HG03432 (cell line): Measurements from ENCODE around the gene MAGEC3.
"Not testable (repeated sequence)": the region's sequence is repeated elsewhere in the genome, so short reads cannot be mapped to it uniquely, and the experiment has no call there.

Source experiments
- ATAC-seq: cut with Tn5 transposase; IDR thresholded peaks from one replicate; pipeline ENCODE4 v1.9.1; 2021; ENCODE audit warnings: mild to moderate bottlenecking, moderate library complexity; ENCODE audit not compliant: unreplicated experiment

The MAGEC3 gene, protein sequence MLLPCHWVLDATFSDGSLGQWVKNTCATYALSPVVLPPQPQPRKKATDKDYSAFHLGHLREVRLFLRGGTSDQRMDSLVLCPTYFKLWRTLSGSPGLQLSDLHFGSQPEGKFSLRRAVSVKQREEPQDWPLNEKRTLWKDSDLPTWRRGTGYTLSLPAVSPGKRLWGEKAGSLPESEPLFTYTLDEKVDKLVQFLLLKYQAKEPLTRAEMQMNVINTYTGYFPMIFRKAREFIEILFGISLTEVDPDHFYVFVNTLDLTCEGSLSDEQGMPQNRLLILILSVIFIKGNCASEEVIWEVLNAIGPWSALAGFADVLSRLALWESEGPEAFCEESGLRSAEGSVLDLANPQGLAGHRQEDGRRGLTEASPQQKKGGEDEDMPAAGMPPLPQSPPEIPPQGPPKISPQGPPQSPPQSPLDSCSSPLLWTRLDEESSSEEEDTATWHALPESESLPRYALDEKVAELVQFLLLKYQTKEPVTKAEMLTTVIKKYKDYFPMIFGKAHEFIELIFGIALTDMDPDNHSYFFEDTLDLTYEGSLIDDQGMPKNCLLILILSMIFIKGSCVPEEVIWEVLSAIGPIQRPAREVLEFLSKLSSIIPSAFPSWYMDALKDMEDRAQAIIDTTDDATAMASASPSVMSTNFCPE

DNA sequence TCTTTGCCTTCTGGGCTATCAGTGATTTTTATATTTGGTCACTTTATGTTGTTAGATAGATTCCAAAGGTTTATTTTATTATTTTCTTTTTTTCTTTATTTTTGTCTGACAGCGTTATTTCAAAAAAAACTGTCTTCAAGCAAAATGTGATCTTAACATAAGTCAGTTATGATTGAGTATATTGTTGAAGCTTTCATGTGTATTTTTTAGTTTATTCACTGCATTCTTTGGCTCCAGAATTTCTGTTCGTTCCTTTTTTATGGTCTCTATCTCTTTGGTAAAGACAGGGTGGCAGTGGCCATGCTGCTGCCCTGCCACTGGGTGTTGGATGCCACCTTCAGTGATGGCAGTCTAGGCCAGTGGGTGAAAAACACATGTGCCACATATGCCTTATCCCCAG lies at the start of gene MAGEC3:
Gene MAGEC3 (plus strand): TSS at position 301 of the 400 bp plus-strand sequence. CDS start 0 bp downstream, at position 301.
- no peak for ATAC-seq

DNA sequence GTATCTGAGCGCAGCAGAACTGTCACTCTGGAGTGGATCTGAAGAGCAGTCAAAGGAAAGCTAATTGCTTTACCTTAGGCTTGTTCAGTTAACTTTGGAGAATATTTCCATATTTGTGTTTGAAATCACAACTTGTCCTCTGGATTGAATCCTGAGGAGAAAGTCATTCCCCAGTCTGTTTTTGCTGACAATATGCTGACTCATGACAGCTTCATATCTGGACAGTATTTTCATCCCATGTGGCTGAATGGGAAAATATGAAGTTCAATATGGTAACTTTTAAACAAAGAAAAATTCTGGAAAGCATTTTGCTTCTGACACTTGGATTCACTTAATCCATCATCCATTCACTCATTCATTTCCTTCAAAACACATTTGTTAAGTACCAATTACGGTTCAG lies 46.3 kb upstream of the MAGEC3 start:
- no peak for ATAC-seq

DNA sequence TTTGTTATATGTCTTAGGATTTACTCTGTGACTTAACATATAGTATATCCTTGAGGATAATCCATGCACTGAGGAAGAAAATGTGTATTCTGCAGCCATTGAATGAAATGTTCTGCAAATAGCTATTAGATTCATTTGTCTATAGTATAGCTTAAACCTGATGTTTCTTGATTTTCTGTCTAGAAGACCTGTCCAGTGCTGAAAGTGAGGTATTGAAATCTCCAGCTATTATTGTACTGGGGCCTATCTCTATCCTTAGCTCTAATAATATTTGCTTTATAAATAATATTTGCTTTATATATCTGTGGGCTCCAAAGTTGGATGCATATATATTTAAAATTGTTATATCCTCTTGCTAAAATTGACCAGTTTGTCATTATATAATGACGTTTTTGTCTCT lies 26.7 kb upstream of the MAGEC3 start:
- ATAC-seq = no peak

DNA sequence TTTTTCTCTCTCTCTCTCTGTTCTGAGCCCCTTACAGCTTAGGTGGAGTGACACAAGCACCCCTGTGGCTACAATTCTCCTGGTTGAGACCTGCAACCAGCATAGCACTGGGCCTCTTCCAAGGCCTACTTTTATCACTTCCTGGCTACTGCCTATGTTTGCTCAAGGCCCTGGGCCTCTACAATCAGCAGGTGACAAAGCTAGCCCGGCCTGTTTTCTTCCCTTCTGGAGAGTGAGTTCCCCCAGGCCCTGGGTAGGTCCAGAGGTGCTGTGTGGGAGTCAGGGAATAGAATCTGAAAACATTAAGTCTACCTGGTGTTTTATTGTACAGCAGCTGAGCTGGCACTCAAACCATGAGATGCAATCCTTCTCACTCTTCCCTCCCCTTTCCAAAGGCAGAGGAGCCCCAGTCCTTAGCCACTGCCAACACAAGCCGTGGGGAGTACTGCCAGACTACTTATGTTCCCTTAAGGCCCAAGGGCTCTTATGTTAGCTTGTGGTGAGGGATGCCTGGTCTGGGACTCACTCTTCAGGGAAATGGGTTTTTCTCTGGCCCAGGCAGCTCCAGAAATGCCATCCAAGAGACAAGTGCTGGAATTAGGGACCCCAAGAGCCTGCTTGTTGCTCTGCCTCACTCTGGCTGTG lies 23.8 kb upstream of the MAGEC3 start:
- ATAC-seq = no peak

DNA sequence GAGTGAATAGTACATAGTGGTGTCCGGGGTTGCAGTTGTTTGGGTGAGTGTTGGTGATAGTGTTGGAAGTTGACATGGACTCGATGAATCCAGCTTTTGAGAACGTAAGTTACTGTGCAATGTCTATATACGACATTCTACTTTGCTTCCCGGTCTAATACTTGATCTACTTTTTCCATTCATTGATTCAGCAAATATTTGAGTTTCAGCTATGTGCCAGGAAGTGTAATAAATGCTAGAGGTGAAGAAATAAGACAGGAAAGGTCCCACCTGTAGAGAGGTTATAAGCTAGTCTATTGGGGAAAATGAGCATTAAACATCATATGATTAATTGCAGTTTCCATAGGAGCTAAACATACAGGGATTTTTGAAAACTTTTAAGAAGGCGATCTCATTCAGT lies 22.2 kb upstream of the MAGEC3 start:
- ATAC-seq = no peak

DNA sequence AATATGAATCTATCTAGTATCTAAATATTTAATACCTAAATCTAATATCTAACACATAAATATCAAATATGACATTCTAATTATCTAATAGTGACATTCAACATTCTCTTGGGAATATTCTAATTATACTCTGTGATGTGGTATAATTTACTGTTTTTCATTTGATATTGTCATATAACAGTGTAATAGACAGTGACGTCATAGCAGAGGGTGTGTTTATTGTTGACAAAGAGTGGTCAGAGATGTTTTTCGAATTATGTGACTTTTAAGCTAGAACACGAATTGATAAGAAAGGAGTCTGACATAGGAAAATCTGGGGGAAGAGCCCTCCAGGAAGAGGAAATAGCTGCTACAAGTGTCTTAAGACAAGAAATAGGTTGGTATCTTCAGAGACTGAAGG lies 5.9 kb upstream of the MAGEC3 start:
- ATAC-seq = no peak

DNA sequence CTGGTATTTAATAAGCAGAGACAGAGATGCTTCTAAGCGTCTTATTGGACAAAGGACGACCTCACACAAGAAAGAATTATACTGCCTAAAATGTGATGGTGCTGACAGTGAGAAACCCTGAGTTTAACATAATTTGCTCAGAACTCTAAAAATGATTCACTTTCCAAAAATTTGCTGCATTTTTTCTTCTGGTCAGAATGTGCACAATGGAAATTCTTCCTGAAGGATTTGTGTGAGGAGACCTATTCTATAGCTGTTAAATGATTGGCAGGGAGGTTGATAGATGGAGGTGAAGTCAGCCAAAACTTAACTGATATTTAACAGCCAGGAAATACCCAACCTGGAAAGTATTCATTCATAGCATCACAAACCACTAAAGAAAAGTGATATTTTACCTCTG lies 1.7 kb downstream of the MAGEC3 start:
- no peak for ATAC-seq

DNA sequence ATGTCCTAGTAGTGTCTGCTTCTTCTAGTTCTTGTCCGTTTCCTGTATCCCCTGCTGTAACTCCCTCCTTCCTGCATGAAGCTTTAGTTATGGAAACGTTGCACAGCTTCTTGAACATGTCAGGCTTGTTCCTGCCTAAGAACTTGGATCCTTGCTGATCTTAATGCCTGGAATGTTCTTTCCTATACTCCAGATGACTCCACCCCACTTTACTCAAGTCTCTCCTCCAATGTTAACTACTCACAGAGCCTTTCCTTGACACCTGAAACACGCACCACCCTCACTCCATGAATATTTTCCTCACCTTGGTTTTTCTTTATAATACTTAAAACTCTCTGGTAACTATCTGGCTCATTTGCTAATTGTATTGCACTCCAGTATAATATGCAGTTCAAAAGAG lies 19.4 kb downstream of the MAGEC3 start:
- no peak for ATAC-seq

DNA sequence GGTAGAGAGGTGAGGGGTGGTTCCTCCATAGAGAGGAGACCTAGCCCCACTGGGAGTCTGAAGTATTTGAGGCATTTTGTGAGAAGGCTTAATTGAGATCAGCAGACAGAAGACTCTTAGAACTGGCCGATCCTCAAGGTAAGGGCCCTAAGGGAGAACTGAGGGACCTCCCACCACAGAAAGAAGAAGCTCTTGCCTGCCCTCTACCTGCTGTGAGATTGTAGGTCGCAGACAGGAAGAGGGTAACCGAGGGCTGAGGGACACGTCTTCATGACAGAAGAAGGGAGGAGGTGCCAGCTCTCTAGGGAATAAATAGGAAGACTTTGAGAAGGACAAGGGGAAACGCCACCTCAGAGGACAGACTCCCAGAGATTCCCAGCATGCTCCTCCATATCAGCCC lies 41.5 kb downstream of the MAGEC3 start:
- no peak for ATAC-seq

DNA sequence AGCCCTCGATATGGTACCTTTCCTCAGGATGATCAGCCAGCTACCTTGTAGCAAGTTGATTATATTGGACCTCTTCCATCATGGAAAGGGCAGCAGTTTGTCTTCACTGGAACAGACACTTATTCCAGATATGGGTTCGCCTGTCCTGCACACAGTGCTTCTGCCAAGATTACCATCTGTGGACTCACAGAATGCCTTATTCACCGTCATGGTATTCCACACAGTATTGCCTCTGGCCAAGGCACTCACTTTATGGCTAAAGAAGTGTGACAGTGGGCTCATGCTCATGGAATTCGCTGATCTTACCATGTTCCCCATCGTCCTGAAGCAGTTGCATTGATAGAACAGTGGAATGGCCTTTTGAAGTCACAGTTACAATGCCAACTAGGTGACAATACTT lies 50.7 kb downstream of the MAGEC3 start:
- not testable (repeated sequence) for ATAC-seq

DNA sequence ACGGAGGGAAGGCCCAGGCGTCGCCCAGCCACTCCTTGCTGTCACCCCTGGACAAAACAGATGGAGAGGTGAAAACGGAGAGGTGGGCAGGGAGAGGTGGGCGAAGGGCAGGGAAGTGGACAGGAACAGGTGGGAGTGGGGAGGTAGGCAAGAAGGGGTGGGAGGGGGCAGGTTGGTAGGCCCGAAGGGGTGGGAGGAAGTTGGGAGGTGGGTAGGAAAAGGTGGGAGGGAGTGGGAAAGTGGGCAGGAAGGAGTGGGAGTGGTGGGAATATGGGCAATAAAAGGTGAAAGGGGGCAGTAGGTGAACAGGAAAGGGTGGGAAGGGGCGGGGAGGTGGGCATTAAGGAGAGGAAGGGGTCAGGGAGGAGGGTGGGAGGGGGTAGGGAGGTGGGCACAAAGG lies 56.6 kb downstream of the MAGEC3 start:
- no peak for ATAC-seq

DNA sequence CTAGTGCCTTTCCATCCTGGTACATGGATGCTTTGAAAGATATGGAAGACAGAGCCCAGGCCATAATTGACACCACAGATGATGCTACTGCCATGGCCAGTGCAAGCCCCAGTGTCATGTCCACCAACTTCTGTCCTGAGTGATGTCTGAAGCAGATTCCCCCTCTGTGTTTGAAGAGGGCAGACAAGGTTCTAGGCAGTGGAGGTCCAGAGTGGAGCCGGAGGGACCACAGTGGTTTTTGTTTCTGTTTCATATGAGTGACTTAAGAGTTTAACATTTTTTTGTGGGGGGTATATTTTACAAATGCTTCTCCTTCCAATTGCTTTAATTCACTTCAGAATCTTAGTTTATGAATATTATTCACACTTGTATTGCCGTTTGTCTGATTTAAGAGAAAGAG lies 59.6 kb downstream of the MAGEC3 start:
- no peak for ATAC-seq

DNA sequence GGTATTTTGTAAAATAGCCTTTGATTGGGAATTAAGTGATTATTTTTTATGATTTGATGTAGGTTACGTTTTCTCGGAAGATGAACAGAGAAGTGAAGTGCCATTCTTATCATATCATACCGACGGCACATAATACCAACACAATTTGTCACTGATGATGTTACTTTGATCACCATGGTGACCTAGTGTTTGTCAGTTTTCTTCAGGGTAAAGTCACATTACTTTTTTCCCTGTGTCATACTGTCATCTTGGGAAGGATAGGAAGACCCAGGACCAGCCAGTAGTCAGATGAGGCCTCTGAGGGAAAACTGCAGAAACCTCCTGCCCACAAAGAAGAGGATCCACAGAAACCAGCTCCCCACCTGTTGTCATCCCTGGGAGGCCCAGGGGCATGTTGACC lies 64.2 kb downstream of the MAGEC3 start:
- no peak for ATAC-seq

DNA sequence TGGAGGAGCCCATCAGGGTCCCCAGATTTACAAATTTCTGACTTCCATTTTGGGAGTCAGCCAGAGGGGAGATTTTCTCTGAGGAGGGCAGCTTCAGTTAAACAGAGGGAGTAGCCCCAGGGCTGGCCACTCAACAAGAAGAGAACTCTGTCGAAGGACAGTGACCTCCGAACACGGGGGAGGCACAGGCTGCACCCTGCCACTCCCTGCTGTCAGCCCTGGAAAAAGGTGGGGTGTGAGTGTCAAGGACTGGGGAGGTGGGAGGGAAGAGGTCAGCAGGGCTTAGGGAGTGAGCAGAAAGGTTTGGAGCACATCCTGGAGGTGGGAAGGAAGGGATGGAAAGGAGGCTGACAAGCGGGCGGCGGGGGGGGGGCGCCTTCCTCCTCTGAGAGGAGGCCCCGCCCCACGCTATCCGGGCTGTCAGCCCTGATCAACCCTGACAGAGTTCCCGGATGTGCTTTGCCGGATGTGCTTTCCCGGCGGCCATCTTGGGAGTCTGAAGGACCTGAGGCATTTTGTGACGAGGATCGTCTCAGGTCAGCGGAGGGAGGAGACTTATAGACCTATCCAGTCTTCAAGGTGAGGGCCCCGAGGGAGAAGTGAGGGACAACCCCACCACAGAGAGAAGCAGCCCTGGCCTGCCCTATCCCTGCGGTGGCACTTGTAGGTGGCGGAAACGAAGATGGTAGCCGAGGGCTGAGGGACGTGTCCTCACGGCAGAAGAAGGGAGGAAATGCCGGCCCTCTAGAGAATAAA lies 65.5 kb downstream of the MAGEC3 start, which contains the start of gene MAGEC1:
Gene MAGEC1 (plus strand): TSS at position 495 of the 756 bp plus-strand sequence. CDS start 1,179 bp downstream, outside the sequence.
- ATAC-seq = no peak

DNA sequence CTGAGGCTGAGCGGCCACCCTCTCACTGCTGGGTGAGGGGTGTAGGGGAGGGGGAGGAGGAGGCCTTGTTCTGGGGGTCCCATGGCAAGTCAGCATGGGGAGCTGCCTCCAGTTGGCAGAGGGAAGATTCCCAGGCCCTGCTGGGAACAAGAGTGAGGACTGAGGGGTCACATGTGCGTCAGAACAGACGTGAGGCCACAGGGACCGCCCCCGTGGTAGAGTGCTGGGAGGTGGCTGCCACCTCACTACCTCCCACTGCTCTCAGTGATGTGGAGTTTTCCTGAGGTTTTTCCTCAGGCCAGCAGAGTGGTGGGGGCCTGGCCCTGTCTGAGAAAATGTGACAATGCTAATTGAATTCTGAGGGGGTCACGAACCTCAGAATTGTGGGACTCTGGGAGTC lies 66.1 kb downstream of the MAGEC3 start:
- no peak for ATAC-seq

DNA sequence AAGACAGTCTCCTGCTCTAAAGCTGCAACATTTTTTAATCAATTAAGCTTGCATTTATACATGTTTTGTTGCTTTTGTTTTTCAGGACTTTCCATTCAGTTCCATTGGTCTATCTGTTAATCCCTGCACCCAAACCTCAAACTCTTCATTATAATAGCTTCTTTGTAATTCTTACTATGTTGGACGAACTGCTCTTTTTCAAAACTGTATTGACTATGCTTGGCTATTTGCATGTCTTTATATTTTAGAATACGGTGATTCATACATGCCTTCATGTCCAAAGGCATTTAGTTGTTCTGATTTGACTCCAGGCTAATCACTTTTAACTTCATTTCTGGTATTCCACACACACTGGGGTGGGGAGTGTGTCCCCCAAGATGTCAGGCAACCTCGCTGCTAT lies 79.7 kb downstream of the MAGEC3 start:
- no peak for ATAC-seq

DNA sequence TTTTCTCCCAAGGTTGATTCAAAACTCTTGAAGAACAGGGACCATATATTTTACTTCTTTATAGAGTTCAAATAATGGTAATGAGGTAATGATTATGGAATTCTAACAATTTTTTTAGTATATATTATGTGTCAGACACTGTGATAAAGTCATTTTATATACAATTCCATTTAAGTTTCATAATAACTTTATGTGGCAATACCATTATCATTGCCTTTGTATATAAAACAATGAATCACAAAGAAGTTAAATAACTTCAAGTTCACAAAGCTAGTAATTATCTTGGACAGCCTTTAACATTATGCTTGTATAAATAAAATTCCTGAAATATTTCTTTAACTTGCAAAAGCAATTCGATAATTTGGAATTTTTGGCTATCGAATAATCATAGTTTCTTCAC lies 86.2 kb downstream of the MAGEC3 start:
- ATAC-seq = no peak

DNA sequence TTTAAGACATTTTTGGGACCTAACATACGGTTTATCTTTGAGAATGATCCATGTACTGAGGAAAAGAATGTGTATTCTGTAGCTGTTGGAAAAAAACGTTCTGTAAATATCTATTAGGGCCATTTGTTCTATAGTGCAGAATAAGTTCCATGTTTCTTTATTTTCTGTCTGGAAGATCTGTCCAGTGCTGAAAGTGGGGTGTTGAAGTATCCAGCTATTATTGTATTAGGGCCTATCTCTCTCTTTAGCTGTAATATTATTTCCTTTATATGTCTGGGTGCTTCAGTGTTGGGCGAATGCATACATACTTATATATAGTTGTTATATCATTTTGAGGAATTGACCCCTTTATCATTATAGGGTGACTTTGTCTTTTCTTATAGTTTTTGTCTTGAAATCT lies 90.3 kb downstream of the MAGEC3 start:
- no peak for ATAC-seq

DNA sequence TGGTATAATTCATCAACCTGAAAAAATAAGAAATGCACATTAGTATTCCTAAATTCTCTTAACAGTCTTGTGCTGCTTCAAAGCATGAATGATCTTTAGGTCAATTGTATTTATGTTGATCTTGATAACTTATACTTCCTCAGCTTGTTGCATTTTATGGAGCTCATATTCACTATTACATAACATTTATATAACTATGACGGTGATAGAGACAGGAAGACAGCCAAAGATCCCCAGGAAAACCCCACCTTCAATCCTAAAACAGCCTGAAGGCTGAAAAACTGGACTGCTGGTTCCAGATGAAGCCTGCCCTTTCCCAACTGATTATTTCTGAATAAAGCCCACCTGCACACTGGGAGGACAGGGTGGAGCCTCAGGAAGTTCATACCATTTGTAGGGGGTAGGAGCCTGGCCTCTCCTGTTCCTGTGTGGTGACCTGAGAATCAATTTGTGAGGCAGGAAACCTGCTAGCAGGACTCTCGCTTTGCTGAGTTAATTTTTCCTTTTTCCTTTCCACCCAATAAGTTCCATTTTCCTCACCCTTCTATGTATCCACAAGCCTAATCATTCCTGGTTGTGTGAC lies 96.0 kb downstream of the MAGEC3 start:
- no peak for ATAC-seq

DNA sequence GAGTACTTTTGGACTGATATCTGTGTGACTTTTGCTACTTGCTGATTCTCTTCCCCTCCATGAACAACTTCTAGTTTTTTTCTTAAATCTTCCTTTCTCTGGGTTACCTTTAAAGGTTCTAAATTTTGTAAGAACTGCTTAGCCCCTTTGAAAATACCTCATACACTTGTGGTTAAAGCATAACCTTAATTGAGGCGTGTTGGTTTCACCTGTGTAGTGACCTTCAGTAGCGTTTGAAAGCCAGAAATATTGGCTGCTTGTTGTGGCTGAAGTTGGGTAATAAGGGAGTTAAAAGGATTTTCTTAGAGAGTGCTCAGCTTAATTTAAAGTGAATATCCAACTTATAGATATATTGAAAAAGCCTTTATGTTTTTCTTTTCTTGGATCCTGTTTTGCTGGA lies 97.5 kb downstream of the MAGEC3 start:
- ATAC-seq = no peak

DNA sequence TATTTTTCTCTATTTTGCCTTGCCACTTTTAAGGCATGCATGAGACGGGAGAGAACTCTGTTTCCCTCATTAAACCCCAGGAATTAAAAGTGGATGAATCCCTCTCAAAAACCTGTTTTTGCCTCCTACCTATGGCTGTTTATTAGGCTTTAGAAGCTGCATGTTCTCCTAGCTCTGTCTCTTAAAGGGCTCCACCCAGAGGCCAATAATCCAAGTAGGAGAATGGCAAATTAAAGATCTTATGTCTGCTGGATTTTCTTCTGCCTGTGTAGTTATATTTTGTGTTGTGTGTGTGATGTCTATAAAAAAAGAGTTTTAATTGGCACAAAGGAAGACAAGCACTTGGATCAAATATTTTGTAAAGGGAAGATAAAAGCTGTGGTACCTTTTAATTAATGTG lies 98.0 kb downstream of the MAGEC3 start:
- no peak for ATAC-seq
